Spleen (tissue), 11 donors: Measurements from ENCODE around the gene ATAD3B. TPM values are rescaled to one million over a fixed set of nuclear protein-coding genes. Genes with fewer than 3 reads are reported as not detected.

Experiments used
- DNase-seq: peaks from one replicate; pipeline ENCODE4 v3.0.0-alpha.2; 2020
- H3K27ac ChIP-seq, 8 donors: fragments of 200-600 bp; sonication (generic) in 7 of 8; 1 replicate in 4 of 8; 2 replicates in 4 of 8; pipeline versions ENCODE4 v1.5.0 to v1.8.0; 2016 to 2021; ENCODE audit warnings: inconsistent platforms in 4 of 8, mild to moderate bottlenecking in 4 of 8, moderate library complexity in 1 of 8
- H3K27me3 ChIP-seq, 7 donors: fragments of 200-600 bp; sonication (generic) in 6 of 7; replicated peaks in 1 of 7; 1 replicate in 4 of 7; 2 replicates in 3 of 7; pipeline versions ENCODE4 v1.5.0 to v1.8.0; 2016 to 2021; ENCODE audit warnings: inconsistent platforms in 3 of 7, mild to moderate bottlenecking in 1 of 7
- H3K36me3 ChIP-seq, 6 donors: fragments of 200-600 bp; sonication (generic) in 5 of 6; 1 replicate in 4 of 6; 2 replicates in 2 of 6; pipeline versions ENCODE4 v1.5.0 to v1.8.0; 2016 to 2021; ENCODE audit warnings: inconsistent platforms in 2 of 6
- H3K4me1 ChIP-seq, 6 donors: fragments of 200-600 bp; sonication (generic) in 5 of 6; 1 replicate in 3 of 6; 2 replicates in 3 of 6; pipeline versions ENCODE4 v1.5.0 to v1.8.0; 2016 to 2021; ENCODE audit warnings: inconsistent platforms in 3 of 6
- H3K4me3 ChIP-seq, 8 donors: fragments of 200-600 bp; sonication (generic) in 7 of 8; 1 replicate in 4 of 8; 2 replicates in 4 of 8; pipeline versions ENCODE4 v1.5.0 to v1.8.0; 2016 to 2021; ENCODE audit warnings: inconsistent platforms in 4 of 8, mild to moderate bottlenecking in 4 of 8, moderate library complexity in 2 of 8
- H3K9me3 ChIP-seq, 8 donors: fragments of 200-600 bp; sonication (generic) in 7 of 8; 1 replicate in 4 of 8; 2 replicates in 4 of 8; pipeline versions ENCODE4 v1.5.0 to v1.8.0; 2016 to 2021; ENCODE audit warnings: inconsistent platforms in 4 of 8
- POLR2A ChIP-seq, 3 donors: fragments of 450-650 bp; IDR thresholded peaks; one replicate each; pipeline ENCODE4 v1.5.1; 2017; ENCODE audit warnings: antibody characterized with exemption in 3 of 3, mild to moderate bottlenecking in 1 of 3
- POLR2AphosphoS5 ChIP-seq, 3 donors: sonication (generic); formaldehyde crosslinking; IDR thresholded peaks; one replicate each; pipeline ENCODE4 v1.5.1; 2017; ENCODE audit warnings: antibody characterized with exemption in 3 of 3
- WGBS, 5 donors: extraction: QIAGEN DNeasy Blood & Tissue Kit in 3 of 5; methylation state at CpG; one replicate each; pipeline versions ENCODE4 v1.1.5 to v1.1.7; 2013 to 2018; 5-methylcytosine and 5-hydroxymethylcytosine counted together
- intact Hi-C: fragments of 100-400 bp; cut with DNase I; formaldehyde crosslinking; loops from one replicate; pipeline ENCODE4 v1.15.0; 2023; ENCODE audit warnings: low total_unique reads
- polyA plus RNA-seq, 3 donors: library from polyadenylated mRNA; stranded (reverse); fragments of 200-250 nt; gene quantifications; one replicate each; pipeline ENCODE4 v1.2.1, GENCODE V29; 2013
- total RNA-seq, 7 donors: library from RNA; depleted of rRNA in 3 of 7; stranded (reverse); fragments of >200 nt in 3 of 7; fragmentation: NEBNext Ultra II Directional in 4 of 7; extraction: Animal tissue kit (Norgen Biotek cat#: 25700) in 4 of 7; gene quantifications; one replicate each; pipeline versions ENCODE4 v1.1.0 to v1.2.1, GENCODE V29; 2016 to 2021
- TF ChIP-seq, protein P1 (sequence below), 11 experiments: fragments of 200-600 bp in 7 of 11; fragments of 450-650 bp in 4 of 11; sonication (generic) in 4 of 11; IDR thresholded peaks in 8 of 11; conservative IDR thresholded peaks in 3 of 11; 1 replicate in 7 of 11; 2 replicates in 4 of 11; pipeline versions ENCODE4 v1.4.0 to v1.8.0; 2016 to 2021; ENCODE audit warnings: antibody characterized with exemption in 11 of 11, inconsistent platforms in 4 of 11, mild to moderate bottlenecking in 1 of 11
- donor health status: healthy with polysubstance abuse.
- donor health status: DM: no; HTN: no; CAD: no; lungs with moderate emphysema.
- donor health status: DM: no; HTN: no; CAD: no.
- donor health status: Bipolar disorder and iron deficiency.
- donor health status: healthy.
- donor health status: DM: no; HTN: no; CAD: no.
- donor health status: DM: yes; HTN: yes; CAD: no.

ATAD3B gene
- total and polyA plus RNA-seq, 10 donors, result 11.5 to 62.3 (median 26.3) TPM

DNA sequence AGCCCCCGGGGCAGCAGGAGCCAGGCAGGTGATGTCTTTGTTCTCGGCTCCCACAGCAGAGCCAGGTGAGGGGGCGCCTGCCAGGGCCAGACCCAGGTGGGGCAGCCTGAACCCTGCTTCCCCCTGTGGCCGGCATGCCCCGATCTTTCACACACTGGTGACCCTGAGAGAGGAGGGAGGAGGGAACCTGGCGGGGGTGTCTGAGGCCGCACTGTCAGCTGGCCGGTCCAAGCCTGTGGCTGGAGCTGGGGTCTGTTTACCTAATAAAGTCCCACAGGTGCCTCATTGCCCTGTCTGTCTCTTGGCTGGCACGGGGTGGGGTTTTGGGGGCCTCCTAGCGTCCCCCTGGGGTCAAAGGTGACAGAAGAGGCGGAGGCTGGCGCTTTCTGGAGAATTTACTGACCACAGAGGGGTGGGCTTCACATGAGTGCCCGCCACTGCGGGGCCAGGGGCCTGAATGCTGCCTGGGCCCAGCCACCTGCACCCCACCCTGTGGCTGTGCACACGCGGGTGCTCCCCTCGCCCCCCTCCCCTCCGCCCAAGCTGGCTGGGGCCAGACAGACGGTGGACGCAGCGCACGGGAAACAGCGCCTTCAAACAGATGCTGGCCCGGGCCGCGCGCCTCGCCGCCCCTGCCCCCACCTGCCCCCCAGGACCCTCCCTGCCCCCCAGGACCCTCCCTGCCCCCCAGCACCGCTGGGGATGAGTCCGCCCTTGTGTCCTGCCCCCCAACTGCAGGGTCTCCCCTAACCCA lies 63.0 kb downstream of the ATAD3B start:
- 80 to 94% (median 91%) methylated on average over 19 to 31 of the region's 31 CpGs for WGBS, 5 donors
- peak in 1 of 3 donors; percentile 10 for TF ChIP-seq POLR2AphosphoS5 (IDR thresholded peaks at IDR 0.05)
- TF ChIP-seq, protein P1, sequence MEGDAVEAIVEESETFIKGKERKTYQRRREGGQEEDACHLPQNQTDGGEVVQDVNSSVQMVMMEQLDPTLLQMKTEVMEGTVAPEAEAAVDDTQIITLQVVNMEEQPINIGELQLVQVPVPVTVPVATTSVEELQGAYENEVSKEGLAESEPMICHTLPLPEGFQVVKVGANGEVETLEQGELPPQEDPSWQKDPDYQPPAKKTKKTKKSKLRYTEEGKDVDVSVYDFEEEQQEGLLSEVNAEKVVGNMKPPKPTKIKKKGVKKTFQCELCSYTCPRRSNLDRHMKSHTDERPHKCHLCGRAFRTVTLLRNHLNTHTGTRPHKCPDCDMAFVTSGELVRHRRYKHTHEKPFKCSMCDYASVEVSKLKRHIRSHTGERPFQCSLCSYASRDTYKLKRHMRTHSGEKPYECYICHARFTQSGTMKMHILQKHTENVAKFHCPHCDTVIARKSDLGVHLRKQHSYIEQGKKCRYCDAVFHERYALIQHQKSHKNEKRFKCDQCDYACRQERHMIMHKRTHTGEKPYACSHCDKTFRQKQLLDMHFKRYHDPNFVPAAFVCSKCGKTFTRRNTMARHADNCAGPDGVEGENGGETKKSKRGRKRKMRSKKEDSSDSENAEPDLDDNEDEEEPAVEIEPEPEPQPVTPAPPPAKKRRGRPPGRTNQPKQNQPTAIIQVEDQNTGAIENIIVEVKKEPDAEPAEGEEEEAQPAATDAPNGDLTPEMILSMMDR (IDR thresholded peaks at IDR 0.05 in 8 of 11, conservative IDR thresholded peaks at IDR 0.05 in 3 of 11), result no peak
- Histone ChIP-seq H3K36me3 (peaks cover 0 to 54% (median 6%) of the 10 kb centered on the region in 6 donors), H3K27me3 (peaks cover 0 to 7% (median 0%) of the 10 kb centered on the region in 7 donors), H3K27ac (no peak overlapping the region), H3K9me3 (peaks cover 0 to 21% (median 18%) of the 10 kb centered on the region in 8 donors), H3K4me3 (no peak overlapping the region), H3K4me1 (peaks cover 0 to 16% (median 10%) of the 10 kb centered on the region in 6 donors)
- no peak for DNase-seq
- intact Hi-C loops, result no loop called here

DNA sequence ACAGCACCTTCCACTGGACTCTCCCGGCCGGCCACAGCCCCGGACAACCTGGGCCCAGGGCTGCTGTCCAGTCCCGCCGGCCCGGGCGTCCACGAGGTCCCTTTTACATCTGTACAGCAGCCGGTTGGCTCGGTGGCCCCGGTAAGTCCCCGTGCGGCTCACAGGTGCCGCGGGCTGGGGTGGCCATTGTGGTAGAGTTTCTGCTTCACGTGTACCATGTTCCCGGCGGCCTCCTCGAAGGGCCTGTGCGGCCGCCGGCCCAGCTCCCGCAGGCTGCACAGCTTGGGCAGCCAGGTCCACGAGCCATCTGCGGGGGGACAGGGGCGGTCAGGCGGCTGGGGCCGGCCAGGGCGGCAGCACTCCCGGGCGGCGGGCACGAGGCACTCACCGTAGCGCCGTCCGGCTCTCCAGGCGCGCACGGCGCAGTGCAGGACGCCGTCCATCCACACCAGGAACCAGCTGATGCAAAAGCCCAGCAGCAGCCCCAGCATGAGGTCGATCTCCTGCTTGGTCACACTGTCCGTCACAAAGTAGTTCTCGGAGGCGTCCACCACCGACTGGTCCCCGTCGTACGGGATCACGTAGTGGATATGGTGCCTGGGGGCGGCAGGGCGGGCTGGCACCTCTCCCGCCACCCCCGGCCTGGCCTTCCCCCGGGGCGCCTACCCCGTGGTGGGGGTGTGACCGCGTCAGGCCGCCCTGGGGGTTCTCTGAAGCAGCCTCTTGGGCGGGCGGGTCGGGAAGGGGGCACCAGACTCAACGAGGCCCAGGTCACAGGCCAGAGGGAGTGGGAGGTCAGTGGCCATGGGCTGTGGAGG lies 63.8 kb downstream of the ATAD3B start:
- no peak for DNase-seq
- H3K4me3 ChIP-seq, result no peak overlapping the region
- WGBS, 5 donors, result 89 to 96% (median 93%) methylated on average over 20 to 66 of the region's 66 CpGs
- intact Hi-C loops, result no loop called here
- peaks cover 0 to 15% (median 0%) of the 10 kb centered on the region in 7 donors for H3K27me3 ChIP-seq
- peaks cover 0 to 46% (median 2%) of the 10 kb centered on the region in 6 donors for H3K36me3 ChIP-seq
- no peak overlapping the region for H3K27ac ChIP-seq
- H3K4me1 ChIP-seq, result peaks cover 0 to 22% (median 12%) of the 10 kb centered on the region in 6 donors
- H3K9me3 ChIP-seq, result peaks cover 0 to 21% (median 18%) of the 10 kb centered on the region in 8 donors
- TF ChIP-seq POLR2AphosphoS5 (IDR thresholded peaks at IDR 0.05) (peak in 2 of 3 donors; percentile 7 to 24), POLR2A (IDR thresholded peaks at IDR 0.05) (no peak)

DNA sequence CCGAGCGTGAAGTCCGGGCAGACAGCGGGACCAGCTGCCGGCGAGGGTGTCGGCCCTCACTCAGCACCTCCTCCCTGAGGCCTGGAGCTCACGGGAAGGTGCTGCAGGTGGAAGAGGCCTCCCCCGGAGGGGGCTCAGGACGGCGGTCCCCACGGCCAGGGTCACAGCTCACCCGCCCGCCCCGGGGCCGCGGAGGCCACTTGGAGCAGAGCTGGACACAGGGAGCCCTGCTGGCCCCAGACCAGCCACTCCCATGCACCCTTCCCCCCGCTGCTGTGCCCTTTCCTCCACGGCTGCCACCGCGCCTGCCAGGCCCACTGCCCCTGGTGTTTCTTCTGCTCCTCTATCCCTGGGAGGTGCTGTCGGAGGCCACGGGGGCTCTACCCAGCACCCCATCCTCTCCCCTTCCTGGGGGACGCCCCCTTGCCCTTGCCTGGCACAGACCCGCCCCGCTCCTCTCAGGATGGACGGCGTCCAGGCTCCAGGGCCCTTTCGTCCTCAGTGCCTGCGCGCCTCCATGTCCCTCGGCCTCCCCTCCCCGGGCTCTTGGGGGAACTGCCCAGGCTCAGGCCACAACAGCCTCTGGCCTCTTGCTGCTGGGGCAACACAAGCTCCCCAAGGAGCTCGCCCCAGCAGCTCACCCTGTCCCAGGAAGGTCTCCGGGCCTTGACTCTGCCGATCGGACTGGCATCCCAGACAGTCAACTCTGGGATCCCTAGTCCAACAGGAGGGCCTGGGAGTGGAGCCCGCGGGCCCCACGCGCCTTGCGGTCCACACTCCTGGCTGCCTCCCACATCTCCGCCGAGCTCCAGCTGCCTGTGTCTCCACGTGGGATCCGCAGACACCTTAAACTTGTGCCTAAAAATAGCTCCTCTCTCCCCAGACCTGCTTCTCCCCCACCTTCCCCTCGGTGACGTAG lies 64.7 kb downstream of the ATAD3B start:
- no peak for DNase-seq
- H3K27ac ChIP-seq, result no peak overlapping the region
- H3K4me3 ChIP-seq, result no peak overlapping the region
- intact Hi-C loops, result no loop called here
- peaks cover 0 to 31% (median 18%) of the 10 kb centered on the region in 6 donors for H3K4me1 ChIP-seq
- no peak for TF ChIP-seq POLR2AphosphoS5 (IDR thresholded peaks at IDR 0.05)
- TF ChIP-seq POLR2A (IDR thresholded peaks at IDR 0.05), result no peak
- TF ChIP-seq, protein P1 (IDR thresholded peaks at IDR 0.05 in 8 of 11, conservative IDR thresholded peaks at IDR 0.05 in 3 of 11), result no peak
- peaks cover 0 to 20% (median 0%) of the 10 kb centered on the region in 7 donors for H3K27me3 ChIP-seq
- peaks cover 0 to 48% (median 6%) of the 10 kb centered on the region in 6 donors for H3K36me3 ChIP-seq
- H3K9me3 ChIP-seq, result peaks cover 0 to 16% (median 13%) of the 10 kb centered on the region in 8 donors
- 84 to 88% (median 86%) methylated on average over 39 to 48 of the region's 48 CpGs for WGBS, 5 donors

DNA sequence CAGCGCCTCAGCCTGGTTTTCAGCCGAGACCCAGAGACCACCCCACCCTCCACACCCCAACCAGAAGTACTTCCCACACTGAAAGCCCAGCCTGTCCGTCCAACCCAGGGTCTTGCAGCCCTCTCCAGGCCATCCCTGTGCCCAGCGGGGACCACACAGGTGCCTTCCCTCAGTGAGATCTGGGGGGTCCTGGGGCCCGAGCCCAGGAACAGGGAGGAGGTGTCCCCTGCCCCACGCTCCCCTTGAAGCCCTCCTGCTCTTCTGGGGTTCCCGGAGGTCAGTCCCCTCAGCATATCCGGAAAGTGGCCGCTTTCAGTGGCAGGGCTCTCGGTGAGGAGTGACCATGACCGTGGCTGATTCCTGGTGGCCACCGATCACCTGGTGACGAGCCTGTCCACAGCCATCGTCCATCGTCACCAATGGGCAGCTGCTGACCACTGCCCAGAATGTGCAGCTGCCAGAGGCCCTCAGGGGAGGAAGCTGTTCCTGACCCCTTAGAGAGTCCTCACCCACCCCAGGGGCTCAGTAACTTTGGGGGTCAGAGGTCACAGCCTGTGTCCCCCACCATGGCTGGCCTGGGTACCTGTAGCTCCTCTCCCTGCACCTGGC lies 65.5 kb downstream of the ATAD3B start:
- peaks cover 0 to 38% (median 20%) of the 10 kb centered on the region in 6 donors for H3K4me1 ChIP-seq
- H3K4me3 ChIP-seq, result no peak overlapping the region
- TF ChIP-seq POLR2A (IDR thresholded peaks at IDR 0.05) (no peak), POLR2AphosphoS5 (IDR thresholded peaks at IDR 0.05) (no peak)
- TF ChIP-seq, protein P1 (IDR thresholded peaks at IDR 0.05 in 8 of 11, conservative IDR thresholded peaks at IDR 0.05 in 3 of 11), result no peak
- no peak overlapping the region for H3K27ac ChIP-seq
- 76 to 94% (median 93%) methylated on average over 3 to 15 of the region's 15 CpGs for WGBS, 5 donors
- peaks cover 0 to 8% (median 5%) of the 10 kb centered on the region in 8 donors for H3K9me3 ChIP-seq
- no peak for DNase-seq
- intact Hi-C loops, result no loop called here
- peaks cover 0 to 20% (median 0%) of the 10 kb centered on the region in 7 donors for H3K27me3 ChIP-seq
- peaks cover 0 to 48% (median 13%) of the 10 kb centered on the region in 6 donors for H3K36me3 ChIP-seq
